Lower leg skin (tissue), 4 donors: Measurements from ENCODE around the gene SORT1. TPM values are rescaled to one million over a fixed set of nuclear protein-coding genes. Genes with fewer than 3 reads are reported as not detected.

Experiments
- DNase-seq, 2 donors: peaks; one replicate each; pipeline ENCODE4 v3.0.0-alpha.2; 2019; ENCODE audit warnings: low spot score in 2 of 2
- H3K4me3 ChIP-seq: fragments of 200-600 bp; sonication (generic); 2 replicates; pipeline ENCODE4 v1.5.1; 2017; ENCODE audit warnings: mild to moderate bottlenecking, low read depth; ENCODE audit not compliant: poor library complexity, severe bottlenecking
- POLR2A ChIP-seq, 2 donors: fragments of 450-650 bp; IDR thresholded peaks; one replicate each; pipeline ENCODE4 v1.6.1; 2016 to 2017; ENCODE audit warnings: antibody characterized with exemption in 2 of 2, mild to moderate bottlenecking in 1 of 2, moderate library complexity in 1 of 2
- WGBS, 2 donors: methylation state at CpG; one replicate each; pipeline ENCODE4 v1.1.5; 2018; 5-methylcytosine and 5-hydroxymethylcytosine counted together
- intact Hi-C: fragments of 100-400 bp; cut with DNase I; formaldehyde crosslinking; loops from one replicate; pipeline ENCODE4 v1.15.0; 2023; ENCODE audit warnings: low total_unique reads
- total RNA-seq, 4 donors: library from RNA; depleted of rRNA; stranded (reverse); fragments of >200 nt; gene quantifications; one replicate each; pipeline ENCODE4 v1.1.0, GENCODE V29; 2016
- TF ChIP-seq, protein P1 (sequence below), 3 donors: fragments of 450-650 bp; IDR thresholded peaks; one replicate each; pipeline ENCODE4 v1.5.1; 2016; ENCODE audit warnings: antibody characterized with exemption in 3 of 3, mild to moderate bottlenecking in 3 of 3, moderate library complexity in 2 of 3

Gene SORT1
- total RNA-seq, 4 donors from 2014 or later = 29.8 to 53.1 (median 39.5) TPM

DNA sequence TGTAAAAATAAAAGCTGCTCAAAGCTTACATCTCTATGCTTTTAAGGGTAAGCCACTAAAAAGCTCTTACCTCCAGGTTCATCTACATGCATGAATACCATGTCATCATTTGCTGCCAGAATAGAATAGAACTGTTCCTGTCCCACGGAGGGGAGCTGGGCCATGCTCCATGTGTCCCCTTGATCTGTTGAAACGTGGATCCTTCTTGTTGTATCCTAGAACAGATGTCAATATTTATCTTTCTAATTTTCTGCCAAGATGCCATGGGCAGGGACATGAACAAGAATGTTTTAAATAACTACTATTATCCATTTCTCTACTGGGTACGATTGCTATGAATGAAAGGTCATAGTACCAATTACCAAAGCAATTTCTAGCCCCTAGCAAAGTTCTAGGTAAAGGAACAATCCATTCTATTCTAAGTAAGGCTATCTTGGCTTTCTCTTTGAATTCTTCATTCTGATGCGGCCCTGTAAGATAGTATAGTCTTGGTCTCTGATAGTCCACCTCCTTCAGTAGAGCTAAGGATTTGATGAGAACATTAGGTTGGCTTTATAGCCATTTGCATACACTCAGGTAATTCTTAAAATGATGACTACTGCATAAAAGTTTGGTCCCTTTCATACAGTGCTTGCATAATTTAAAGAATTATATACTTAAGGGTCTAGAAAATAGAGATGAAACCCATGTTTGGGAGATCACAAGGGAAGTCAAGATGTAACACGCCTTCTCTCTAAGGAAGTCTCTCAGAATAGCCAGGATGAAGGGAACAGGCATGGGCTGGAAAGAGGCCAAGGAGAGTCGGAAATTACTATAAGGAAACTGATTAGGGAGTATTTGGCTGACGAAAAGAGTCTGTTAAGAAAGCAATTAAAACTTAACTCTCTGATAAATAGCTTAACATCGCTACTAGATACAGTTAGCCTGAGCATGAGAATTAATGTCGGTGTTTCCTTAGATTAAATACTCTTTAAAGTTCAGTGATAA lies 55.5 kb downstream of the SORT1 start:
- H3K4me3 ChIP-seq = no peak overlapping the region
- intact Hi-C loops = no loop called here
- TF ChIP-seq, protein P1, sequence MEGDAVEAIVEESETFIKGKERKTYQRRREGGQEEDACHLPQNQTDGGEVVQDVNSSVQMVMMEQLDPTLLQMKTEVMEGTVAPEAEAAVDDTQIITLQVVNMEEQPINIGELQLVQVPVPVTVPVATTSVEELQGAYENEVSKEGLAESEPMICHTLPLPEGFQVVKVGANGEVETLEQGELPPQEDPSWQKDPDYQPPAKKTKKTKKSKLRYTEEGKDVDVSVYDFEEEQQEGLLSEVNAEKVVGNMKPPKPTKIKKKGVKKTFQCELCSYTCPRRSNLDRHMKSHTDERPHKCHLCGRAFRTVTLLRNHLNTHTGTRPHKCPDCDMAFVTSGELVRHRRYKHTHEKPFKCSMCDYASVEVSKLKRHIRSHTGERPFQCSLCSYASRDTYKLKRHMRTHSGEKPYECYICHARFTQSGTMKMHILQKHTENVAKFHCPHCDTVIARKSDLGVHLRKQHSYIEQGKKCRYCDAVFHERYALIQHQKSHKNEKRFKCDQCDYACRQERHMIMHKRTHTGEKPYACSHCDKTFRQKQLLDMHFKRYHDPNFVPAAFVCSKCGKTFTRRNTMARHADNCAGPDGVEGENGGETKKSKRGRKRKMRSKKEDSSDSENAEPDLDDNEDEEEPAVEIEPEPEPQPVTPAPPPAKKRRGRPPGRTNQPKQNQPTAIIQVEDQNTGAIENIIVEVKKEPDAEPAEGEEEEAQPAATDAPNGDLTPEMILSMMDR (IDR thresholded peaks at IDR 0.05) = no peak
- no peak for TF ChIP-seq POLR2A (IDR thresholded peaks at IDR 0.05)
- no peak for DNase-seq
- whole genome bisulfite sequencing, 2 donors = 41 to 47% methylated on average over 9 of the region's 9 CpGs

DNA sequence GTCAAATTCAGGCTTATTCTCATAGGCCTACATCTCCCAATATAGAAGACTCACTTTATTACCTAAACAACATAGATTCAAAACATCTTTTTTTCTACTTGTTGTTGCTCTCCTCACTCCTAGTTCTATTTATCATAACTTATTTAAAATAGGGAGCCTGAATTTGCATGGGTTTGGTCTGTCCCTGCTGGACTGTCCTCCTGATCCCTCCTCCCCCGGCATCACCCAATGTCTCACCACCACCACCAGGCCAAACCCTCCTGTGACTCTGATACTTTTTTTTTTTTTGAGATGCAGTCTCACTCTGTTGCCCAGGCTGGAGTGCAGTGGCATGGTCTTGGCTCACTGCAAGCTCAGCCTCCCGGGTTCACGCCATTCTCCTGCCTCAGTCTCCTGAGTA lies 59.1 kb downstream of the SORT1 start:
- no peak for DNase-seq
- TF ChIP-seq, protein P1 (IDR thresholded peaks at IDR 0.05) = no peak
- no peak for TF ChIP-seq POLR2A (IDR thresholded peaks at IDR 0.05)
- intact Hi-C loops = no loop called here
- no peak overlapping the region for H3K4me3 ChIP-seq
- 98 to 99% methylated on average over 3 of the region's 3 CpGs for WGBS, 2 donors

DNA sequence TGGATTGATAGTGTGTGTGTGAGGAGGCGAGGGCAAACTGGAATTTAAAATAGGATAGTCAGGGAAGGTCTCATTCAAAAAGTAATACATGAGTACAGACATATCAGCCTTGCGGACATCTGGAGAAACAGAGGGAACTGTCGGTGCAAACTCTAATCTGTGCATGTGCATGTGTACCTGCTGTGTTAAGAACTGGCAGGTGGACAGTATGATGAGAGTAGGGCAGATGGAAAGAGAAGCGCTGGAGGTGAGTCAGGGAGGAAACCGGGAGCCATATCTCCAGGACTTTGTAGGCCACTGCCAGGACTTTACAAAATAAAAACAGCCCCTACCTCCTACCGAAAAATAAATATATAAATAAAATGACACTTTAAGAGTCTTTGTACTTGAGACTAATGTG lies 59.6 kb downstream of the SORT1 start:
- TF ChIP-seq, protein P1 (IDR thresholded peaks at IDR 0.05) = no peak
- no peak for TF ChIP-seq POLR2A (IDR thresholded peaks at IDR 0.05)
- H3K4me3 ChIP-seq = no peak overlapping the region
- no peak for DNase-seq
- intact Hi-C loops = no loop called here
- 92 to 93% methylated on average over 6 of the region's 6 CpGs for WGBS, 2 donors

DNA sequence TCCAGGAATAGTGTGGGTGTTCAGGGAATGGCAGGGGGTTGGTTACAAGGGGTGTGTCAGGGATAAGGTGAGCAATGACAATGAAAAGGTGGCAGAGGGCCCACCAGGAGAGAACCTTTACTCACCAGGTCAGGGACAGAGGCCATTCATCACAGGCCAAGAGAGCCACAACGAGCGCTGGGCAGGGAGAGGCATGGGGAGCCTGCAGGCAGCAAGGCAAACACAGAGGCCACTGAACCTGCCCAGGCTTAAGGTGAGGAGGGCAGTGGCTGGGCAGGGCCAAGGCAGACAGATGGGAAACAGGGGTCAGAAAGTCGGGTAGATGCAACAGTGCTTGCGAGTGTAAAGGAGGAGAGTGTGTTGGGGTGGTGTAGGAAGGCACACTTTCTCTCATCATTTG lies 62.6 kb downstream of the SORT1 start:
- TF ChIP-seq, protein P1 (IDR thresholded peaks at IDR 0.05) = no peak
- no peak for TF ChIP-seq POLR2A (IDR thresholded peaks at IDR 0.05)
- 90 to 93% methylated on average over 4 of the region's 4 CpGs for WGBS, 2 donors

DNA sequence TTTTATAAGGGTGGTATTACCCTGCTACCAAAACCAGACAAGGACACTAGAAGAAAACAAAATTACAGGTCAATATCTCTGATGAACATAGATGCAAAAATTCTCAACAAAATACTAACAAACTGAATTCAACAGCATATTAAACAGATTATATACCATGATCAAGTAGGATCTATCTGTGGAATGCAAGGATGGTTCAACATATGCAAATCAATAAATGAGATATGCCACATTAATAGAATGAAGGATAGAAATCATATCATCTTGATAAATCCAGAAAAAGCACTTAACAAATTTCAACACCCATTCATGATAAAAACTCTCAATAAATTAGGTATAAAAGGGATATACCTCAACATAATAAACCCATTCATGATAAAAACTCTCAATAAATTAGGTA lies 66.6 kb downstream of the SORT1 start:
- intact Hi-C loops = no loop called here
- TF ChIP-seq, protein P1 (IDR thresholded peaks at IDR 0.05) = no peak
- TF ChIP-seq POLR2A (IDR thresholded peaks at IDR 0.05) = no peak
- DNase-seq = no peak
- H3K4me3 ChIP-seq = no peak overlapping the region

More for the DNA sequence above, 62.6 kb downstream of the SORT1 start:
- no peak for DNase-seq
- intact Hi-C loops = no loop called here
- no peak overlapping the region for H3K4me3 ChIP-seq
